Anterior cingulate cortex (tissue), 58 donors: ENCODE results near the gene PHLDA3.
A peak's percentile ranks its signal among the peaks of the same experiment; 100 is the strongest.

Experiments used
- DNase-seq, 58 donors: peaks; one replicate each; lab custom pipeline; 2025; lab: John Stamatoyannopoulos, UW

PHLDA3 gene

DNA sequence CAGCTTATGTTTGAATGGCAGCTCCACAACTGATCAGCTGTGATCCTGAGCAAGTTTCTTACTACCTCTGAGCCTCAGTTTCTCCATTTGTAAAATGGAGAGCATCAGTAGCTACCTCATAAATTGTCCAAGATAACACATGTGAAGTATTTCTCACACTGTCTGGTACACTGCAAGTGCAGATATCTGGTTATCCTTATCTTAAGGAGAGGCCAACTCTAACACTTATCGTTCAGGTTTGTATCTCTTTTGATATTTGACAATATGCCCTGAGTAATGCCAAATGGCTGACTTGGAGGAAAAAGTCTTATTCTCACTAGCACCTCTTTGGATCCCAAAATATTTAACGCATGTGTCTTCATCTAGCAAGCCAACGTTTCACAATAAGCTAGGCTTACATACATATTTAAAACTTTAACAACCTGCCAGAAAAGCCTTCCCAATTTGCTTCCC lies 35.2 kb upstream of the PHLDA3 start:
- no peak for DNase-seq

DNA sequence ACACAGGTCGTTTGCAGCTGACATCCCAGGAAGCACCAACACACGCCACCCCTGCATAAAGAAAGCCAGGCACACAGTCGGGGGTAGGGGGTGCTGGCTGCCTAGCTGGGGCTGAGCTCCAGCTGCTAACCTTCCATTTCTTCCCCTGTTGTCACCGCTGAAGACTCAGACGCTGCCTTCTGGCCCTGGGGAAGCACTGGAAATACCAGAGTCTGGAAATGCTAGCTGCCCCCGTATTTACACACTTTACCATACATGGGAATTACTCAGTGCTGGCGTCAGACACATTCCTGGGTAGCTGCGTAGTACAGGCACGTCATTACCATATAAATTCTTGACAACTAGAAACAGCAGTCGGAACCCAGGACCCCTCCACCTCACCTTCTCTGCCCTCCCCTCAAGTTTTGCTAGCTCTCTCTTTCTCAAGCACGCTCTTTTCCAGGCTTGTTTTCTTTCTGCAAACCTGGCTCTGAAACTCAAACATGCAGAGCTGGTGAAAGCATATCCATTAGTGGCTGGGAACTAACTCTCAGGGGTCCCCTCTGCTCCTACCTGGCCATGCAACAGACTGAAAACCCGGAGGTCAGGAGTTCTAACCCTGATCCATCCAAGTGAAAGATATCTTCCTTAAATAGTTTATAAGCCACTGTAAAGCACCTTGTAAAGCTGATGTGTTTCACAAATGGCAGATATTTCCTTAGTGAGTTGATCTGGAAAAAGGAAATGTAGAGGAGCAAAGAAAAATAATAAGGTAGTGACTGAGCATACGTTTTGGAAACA lies 34.6 kb upstream of the PHLDA3 start:
- peak in 7 of 58 donors; percentile 19 to 42 (median 30) for DNase-seq

DNA sequence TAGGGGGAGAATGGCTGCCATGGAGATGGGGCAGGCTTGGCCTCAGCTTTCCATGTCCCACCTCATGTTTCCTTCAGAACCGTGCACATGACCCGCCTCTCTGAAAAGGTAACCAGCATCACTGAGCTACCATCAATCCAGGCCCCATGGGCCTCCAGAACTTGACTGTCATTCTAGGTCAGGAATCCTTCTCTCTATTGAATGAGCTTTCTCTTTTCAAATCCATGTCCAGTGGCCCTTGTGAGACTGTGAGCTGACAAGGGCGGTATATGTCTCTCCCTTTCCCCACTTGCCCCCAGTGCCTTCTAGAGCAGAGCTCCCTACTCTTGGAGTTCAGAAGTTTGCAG lies 33.5 kb upstream of the PHLDA3 start:
- DNase-seq = no peak

DNA sequence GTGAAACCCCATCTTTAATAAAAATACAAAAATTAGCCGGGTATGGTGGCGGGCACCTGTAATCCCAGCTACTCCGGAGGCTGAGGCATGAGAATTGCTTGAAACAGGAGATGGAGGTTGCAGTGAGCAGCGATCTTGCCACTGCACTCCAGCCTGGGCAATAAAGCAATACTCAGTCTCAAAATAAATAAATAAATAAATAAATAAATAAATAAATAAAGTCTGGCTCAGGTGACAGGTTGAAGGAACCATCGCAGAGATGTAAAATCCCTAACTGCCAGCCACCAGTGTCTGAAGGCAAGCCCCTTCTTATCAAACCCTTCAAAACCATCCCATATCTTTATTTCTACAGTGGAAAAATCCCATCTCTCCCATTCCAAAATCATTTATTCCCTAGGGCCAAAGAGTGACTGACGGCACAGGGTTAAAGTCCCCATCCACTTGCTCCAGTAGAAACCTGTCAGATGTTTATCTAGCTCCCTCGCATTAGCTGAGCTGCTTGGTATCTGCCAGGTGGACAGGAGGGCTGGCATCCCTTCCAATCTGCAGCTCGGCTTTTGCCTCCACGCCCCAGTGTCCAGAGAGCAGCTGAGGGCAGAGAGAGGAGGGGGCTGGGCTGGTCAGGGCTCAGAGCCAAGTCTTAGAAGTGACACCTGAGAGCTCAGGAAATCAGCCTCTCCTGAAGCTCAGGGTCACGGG lies 33.0 kb upstream of the PHLDA3 start:
- DNase-seq = no peak

DNA sequence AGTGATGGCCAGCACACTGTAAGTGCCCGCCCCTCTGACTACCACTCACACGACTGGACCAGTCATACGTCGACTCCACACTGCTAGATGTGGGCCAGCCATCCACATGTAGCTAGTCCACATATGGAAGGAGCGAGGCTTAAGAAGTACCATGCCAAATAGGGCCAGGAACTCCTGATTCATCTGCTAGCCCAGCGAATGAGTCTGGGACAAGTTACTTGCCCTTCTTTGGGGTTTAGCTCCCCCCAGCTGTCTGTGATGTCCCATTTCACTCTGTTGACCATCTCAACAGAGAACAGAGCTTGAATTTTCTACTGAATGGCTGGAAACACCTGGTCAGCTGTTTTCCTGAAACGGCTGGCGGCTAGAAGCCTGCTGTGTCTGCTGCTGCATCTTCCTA lies 32.2 kb upstream of the PHLDA3 start:
- no peak for DNase-seq

DNA sequence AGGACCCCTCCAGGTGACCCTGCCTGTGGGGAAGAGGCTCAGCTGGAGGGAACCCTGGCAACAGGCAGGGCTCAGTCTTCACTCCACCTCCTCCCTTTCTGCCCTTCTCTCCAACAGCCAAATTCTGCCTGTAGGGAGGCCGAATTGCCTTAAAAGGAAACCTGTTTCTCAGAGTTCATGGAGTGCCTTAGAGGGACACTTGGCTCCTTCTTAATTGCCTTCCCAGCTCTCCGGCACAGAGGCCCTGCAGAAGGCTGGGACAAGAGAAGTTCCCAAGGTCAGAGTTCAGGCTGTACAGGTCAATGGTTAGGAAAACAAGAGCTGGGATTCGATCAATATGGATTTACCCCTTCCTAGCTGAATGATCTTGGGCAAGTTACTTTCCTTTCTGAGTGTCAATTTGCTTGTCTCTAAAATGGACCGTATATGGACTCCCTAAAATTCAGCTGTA lies 31.7 kb upstream of the PHLDA3 start:
- DNase-seq = peak in 24 of 58 donors; percentile 65 to 92 (median 75)

DNA sequence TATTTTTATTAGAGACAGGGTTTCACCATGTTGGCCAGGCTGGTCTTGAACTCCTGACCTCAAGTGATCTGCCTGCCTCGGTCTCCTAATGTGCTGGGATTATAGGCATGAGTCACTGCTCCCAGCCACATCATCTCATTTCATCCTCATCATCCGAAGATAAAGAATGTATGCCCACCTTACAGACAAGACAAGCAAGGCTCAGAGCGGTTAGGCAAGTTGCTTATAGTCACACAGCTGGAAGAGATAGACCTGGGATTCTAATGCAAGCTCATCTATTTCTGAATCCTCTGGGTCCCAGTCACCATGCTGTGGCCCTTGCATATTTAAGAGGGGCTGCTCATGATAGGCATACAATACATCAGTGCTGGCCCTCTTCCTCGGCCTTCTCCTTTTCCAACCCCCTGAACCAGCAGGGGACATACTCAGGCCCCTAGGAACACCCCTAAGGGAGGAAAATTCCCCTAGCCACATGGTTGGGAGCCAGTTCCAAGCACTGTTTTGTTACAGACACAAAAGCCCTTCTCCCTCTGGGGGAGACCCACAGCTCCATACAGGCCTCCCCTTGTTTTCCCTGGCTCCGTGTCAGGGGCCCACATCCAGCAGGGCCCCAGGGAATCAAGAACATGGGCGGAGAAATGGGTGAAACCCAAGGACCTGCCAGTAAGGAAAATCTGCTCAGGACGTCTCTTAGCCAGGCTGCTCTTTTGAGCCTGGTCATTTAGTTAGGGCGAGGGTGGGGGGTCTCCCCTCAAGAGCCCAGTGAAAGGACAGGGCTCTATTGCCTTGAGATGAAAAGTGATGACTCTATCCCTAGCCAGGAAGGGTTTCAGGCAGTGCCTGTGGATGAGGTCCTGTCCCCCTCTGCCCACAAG lies 31.0 kb upstream of the PHLDA3 start:
- DNase-seq = peak in 54 of 58 donors; percentile 48 to 96 (median 82)

DNA sequence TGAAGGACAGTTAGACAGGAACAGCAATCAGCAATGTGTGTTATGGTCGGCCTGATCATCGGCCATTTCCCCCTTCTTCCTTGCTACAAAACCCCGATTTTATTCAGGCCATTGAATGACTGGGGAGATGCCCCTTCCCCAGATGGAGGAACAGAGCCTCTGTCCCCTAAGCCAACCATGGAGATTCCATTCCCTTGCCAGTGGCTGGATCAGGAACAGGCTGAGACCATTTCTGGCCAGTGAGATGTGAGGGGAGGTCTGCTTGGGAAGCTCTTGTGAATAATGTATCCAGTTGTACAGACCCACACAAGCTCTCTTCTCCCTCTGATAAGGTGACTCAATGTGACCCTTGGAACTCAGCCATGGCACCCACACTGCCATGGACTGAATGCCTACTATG lies 30.2 kb upstream of the PHLDA3 start:
- DNase-seq = no peak

DNA sequence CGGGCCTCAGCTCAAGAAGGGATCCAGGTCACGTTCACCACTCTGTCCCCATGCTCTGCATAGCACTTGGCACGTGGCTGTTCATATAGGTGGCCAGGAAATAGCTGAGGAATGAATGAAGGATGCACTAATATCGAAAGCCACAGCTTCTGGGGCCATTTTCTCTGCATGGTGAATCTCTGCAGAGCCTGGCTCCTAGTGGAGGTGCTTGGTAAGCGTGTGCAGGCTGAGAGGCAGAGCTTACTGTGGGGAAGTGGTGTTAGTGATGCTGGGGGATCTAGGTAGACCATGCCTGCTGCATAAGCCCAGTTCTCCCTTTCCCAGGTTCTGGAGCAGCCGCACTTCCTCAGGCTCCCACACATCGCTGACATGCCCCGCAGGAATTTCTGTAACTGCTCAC lies 29.6 kb upstream of the PHLDA3 start:
- DNase-seq = no peak

DNA sequence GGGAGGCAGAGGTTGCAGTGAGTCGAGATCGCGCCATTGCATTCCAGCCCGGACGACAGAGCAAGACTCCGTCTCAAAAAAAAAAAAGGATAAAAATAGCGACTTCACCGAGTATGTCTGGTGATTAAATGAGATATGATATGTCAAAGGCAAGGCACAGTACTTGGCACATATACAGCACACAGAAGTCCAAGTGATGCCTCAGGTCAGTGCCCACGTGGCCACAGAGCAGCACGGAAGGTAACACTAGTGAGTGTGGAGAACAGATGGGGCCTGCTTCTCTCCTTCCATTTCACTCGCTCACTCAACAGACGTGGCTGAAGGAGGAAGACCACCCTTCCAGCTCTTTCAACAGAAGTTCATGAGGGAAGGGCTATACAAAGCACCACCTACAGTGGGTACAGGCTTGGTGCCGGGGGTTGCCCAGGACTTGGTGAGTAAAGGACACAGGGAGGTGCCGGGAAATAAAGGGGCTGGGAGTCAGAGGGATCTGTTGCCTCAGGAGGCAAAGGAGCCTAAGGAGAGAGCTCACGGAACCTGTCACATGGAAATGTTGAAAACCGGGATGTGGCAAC lies 29.0 kb upstream of the PHLDA3 start:
- no peak for DNase-seq

DNA sequence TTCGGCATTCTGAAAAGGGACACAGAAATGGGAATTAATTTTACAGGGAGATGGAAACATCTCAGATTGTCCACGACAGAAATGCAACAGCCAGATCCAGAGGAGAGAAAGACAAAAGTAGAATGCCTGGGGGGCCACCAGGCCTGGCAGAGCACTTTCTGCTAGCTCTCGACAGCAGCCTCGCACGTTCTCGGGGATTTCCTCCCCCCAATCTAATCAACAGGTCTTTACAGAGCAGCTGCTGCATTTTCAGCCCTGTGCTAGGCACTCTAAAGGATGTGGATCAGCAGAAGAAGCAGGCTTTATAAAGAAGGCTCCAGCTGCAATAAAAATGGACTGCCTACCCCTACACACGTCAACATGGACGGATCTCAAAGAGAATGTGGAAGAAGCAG lies 27.3 kb upstream of the PHLDA3 start:
- peak in 2 of 58 donors; percentile 57 to 58 for DNase-seq

DNA sequence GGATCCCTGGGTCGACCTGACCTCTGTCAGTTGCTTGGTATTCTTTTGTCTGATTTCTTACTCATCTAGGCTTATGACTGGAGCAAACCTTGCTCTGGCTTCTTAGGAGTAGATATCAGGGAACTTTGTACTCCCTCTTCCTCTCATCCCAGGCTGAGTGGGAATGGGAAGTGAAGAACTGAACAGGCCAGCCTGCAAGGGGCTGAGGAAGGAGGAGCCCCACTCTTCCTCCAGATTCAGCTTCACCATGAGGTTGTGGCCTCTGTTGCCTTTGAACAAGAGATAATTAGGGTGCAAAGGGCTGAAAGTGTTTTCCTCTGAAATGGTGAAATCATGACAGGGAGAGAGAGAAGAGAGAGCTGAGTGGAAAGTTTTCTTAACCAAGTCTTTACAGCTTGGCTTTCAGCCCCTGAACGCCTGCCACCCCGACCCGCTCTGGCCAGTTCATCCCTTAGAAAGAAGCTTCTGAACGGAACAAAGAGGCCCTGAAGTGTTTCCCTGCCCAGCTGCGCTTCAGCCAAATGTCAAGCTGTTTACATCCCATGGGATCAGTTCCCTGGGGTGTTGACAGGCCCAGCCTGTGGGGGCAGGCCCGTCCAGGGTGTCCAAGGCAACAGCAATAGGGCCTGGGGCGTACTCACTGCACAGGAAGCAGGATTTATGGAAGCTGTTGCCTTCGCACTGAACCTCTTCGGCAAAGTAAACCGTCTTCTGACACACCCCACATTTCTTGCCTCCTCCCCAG lies 26.7 kb upstream of the PHLDA3 start:
- peak in 55 of 58 donors; percentile 33 to 96 (median 83) for DNase-seq

DNA sequence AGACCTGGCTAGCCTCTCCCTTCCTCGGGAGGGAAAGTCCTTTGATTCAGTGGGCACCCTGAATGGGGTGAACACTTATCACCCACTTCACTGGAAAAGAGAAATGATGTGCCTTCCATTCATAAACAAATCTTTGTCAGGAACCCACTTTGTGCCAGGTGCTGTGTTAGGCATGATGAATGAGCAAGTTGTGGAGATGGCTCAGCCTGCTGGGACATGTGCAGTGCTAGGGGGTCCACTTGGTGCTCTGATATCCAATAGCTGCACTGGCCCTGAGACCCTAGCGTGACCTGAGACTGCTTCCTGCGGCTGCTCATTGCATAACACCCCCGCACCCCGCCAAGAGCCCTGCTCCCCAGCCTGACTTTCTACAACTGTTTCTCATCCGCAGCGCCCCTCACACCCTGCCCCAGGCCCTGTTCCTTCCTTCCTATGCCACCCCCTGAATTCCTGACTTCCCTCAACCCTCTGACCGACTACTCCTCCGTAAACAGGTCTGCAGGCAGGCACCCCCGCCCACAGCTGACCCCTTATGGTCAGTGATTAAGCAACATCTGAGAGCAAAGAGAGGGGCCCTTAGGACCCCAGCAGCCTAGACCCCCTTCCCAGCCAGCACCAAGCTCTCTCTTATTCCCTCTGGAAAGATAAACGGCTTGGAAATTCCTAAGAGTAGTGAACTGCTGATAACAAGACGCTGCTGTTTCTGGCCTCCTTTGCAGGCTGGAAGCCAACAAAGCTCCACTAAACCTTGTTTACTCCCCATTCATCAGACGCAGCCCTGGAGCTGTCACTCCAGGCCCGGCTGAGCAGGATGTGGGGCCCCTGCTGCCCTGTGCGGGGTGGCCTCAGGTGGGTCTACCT lies 25.0 kb upstream of the PHLDA3 start:
- no peak for DNase-seq

DNA sequence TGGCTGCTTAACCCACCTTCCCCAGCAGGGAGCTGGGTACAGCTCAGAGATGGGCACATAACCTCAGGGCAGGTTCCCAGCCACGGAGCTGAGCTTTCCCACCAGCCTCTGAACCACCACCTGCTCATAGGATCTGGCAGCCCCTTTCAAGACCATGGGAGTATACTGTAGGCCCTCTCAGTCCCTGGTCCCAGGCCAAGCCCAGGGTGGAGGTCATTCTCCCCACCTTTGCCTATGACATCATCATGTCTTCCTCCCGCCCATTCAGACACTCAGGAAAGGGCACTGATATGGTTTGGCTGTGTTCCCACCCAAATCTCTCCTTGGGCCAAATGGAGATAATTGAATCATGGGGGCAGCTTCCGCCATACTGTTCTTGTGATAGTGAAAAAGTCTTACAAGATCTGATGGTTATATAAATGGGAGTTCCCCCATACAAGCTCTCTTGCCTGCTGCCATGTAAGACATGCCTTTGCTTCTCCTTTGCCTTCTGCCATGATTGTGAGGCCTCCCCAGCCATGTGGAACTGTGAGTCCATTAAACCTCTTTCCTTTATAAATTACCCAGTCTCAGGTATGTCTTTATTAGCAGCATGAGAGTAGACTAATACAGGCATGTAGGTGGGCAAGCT lies 24.2 kb upstream of the PHLDA3 start:
- peak in 1 of 58 donors; percentile 20 for DNase-seq

DNA sequence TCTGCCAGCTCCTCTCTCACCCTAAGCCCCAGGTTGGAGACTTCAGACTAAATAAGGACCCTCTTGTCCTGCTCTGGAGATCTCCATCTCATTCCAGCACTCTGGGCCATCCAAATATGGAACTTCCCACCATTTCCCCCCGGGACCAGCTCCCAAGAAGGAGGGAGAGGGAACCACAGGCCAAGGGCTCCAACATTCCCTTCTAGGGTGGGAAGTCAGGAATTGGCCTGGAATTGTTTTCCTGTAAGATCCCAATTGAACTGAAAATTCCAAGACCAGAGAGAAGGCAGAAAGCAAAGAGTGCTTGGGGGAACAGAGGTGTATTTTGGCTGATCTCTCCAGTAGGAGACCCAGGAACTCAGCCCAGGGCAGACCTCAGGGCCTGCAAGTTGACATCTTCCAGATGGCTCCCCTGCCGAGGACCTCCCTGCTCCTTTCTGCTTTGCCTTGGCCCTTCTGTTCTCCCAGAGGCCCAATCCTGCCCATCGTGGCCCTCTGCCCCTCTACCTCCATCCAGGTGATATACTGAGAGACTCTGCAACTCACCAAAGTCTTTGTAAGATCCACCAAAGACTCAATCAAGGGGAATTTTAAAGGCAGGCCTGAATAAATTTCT lies 23.0 kb upstream of the PHLDA3 start:
- DNase-seq = no peak

DNA sequence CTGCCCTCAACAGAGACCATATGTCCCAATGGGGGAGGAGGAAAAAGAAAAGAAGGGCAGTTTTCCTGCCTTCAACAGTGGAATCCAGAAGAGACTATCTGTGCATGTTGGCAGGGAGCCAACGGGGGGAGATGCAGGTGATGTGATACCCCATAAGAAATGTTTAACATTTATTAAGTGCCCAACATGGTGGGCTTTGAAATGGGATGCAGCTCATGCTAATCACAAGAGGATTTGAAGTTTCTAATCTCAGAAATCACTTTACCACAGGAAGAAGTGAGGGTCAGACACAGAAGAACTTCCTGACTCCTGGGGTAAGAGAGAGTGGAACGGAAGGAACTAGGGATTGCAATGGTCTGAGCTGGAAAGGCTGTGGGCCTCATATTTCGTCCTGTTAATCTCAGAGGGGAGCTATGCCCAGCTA lies 21.7 kb upstream of the PHLDA3 start:
- no peak for DNase-seq

DNA sequence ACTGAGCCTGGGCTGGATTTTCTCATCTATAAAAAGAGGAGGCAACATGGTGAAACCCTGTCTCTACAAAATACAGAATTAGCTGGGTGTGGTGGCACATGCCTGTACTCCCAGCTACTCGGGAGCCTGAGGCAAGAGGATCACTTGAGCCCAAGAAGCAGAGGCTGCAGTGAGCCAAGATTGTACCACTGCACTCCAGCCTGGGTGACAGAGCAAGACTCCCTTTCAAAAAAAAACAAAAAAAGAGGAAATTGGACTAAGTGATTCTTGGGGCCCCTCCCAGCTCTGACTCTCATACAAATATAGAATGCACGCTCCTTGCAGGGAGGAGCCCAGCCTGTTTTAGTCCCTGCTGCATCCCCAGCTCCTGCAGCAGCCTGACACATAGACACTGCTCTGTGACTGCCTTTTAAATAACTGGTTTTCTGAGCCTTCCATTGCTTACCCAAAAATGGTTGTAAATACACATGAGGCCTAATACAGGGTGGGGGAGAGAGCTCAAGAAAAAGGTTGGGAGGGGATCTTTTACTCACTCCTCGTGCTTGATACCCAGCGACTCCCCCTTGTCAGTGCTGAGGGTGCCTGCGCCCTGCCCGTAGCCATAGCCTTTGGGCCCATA lies 20.8 kb upstream of the PHLDA3 start:
- DNase-seq = no peak
